Measurements from ENCODE around the gene CCNK. TPM values are rescaled to one million over a fixed set of nuclear protein-coding genes. Genes with fewer than 3 reads are reported as not detected.

The CCNK gene
- total RNA-seq, 3 donors from 2014 or later: 95.9 to 107 (median 104) TPM

DNA sequence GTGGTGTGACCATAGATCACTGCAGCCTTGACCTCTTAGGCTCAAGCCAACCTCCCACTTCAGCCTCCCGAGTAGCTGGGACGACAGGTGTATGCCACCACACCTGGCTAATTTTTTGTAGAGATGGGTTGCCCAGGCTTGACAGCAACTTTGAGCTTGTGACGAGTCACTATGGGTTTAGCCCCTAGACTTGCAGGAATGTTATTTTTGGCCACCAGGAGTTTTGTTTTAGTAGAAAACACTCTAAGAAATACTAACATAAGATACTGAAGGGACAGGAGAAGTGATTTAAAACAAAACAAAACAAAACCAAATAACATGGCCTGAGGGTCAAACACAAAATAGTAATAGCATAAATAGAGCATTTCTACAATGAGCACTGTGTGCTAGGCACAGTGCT, 27.0 kb upstream of the CCNK start:
- DNase-seq (no peak), ATAC-seq (no peak)
- Mint-ChIP-seq H3K4me3 (no peak overlapping the region), H3K4me1 (ENCODE audit: low read depth) (peaks cover 3% of the 10 kb centered on the region), H3K36me3 (ENCODE audit: insufficient read depth) (peaks cover 38% of the 10 kb centered on the region), H3K9me3 (no peaks in the 10 kb centered on the region), H3K27me3 (ENCODE audit: low read depth) (no peaks in the 10 kb centered on the region)

DNA sequence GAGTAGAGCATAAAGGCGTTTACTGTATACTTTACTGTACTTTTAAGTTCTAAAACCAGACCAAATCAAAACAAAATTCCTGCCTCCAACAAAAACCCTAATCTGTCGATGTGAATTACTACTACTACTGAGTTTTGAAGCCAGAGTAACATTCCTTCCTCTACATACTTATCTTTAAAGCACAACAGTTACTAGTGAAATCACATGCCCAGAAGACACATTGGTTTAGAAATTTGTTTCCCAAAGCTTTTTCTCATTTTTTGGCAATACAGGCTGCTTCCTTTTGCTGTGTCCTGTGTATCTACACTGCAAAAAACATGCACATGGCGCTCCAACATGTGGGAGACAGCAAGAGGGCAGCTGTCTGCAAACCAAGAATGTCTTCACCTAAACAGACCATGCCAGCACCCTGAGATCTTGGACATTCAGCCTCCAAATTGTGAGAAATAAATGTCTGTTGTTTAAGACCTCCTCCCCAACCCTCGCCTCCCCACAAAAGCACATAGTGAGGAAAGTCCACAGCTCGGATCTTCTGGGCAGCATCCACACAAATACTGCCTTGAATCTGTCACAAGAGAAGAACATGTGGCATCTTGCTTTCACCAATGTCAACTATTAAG, 21.6 kb upstream of the CCNK start:
- Mint-ChIP-seq H3K27me3 (ENCODE audit: low read depth) (no peaks in the 10 kb centered on the region), H3K9me3 (no peaks in the 10 kb centered on the region), H3K4me1 (ENCODE audit: low read depth) (peaks cover 4% of the 10 kb centered on the region), H3K36me3 (ENCODE audit: insufficient read depth) (peaks cover 46% of the 10 kb centered on the region), H3K4me3 (no peak overlapping the region)
- ATAC-seq (no peak), DNase-seq (no peak)

DNA sequence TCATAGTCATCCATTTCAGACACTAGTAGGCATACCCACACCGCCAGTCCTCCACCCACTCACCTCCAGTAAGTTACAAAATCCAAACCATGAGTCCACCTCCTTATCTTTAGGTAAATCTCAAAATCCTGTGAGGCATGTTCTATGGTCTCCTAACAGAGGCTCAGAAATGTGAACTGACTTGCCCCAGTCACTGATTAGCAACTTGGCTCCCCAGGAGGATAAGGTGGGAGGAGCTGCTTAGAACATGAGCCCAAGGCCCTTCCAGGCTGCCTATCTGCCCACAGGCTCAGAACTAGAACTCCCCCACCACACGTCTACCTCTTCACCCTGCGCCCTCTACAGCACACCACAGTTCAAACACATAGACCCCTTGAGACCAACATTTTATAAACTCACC, 20.4 kb upstream of the CCNK start:
- ATAC-seq (no peak), DNase-seq (no peak)
- no peaks in the 10 kb centered on the region for H3K27me3 Mint-ChIP-seq (ENCODE audit: low read depth)
- peaks cover 49% of the 10 kb centered on the region for H3K36me3 Mint-ChIP-seq (ENCODE audit: insufficient read depth)
- no peaks in the 10 kb centered on the region for H3K9me3 Mint-ChIP-seq
- H3K4me3 Mint-ChIP-seq: no peak overlapping the region
- peaks cover 4% of the 10 kb centered on the region for H3K4me1 Mint-ChIP-seq (ENCODE audit: low read depth)

DNA sequence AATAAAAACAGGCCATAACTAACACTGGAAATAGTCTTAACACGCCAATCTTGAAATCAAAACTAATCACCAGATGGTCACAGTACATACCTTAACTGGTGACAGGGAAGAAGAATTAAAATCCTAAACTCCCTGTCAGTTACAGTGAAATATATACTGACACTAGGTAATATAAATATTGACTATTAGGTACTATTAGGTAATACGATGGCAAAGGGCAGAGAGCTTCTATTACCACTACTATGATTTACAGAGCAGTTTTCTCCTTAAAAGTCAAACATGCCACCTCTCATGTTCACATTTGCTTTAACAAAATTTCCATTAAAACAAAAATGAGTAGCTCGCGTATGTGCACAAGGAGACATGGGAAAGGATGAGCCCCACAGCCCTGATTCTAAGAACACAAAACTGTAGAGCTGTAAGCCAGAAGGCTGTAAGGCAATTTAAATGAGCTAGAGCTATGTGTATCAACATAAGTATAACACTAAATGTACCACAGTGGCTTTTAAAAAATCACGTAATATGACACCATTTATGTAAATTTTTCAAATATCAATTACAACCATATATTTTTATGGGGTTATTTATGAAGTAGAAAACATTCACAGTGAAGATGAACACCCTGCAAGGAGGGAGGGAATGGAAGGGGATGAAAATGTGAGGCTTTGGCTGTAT, 19.7 kb upstream of the CCNK start:
- Mint-ChIP-seq H3K9me3 (no peaks in the 10 kb centered on the region), H3K36me3 (ENCODE audit: insufficient read depth) (peaks cover 48% of the 10 kb centered on the region), H3K4me3 (no peak overlapping the region), H3K27me3 (ENCODE audit: low read depth) (no peaks in the 10 kb centered on the region), H3K4me1 (ENCODE audit: low read depth) (peaks cover 4% of the 10 kb centered on the region)
- ATAC-seq (no peak), DNase-seq (no peak)

DNA sequence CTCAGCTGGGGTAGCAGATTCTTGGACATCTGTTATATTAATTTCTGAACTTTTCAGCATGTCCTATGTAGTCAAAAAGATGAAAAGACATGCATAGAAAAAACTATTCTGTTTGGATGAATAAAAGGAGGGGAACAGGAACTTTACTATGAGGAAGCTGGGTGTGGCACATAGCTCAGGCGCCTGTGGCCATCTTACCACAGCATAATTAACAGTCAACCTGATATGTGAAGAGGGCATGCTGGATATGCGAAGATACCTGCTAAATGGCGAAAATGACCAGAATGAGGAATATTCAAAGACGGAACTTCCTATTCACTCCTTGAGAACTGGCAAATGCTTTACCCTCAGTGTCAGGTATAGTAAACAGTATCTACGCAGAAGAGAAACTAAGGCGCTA, 19.0 kb upstream of the CCNK start:
- Mint-ChIP-seq H3K27me3 (ENCODE audit: low read depth) (no peaks in the 10 kb centered on the region), H3K36me3 (ENCODE audit: insufficient read depth) (peaks cover 41% of the 10 kb centered on the region), H3K4me1 (ENCODE audit: low read depth) (peaks cover 4% of the 10 kb centered on the region), H3K4me3 (no peak overlapping the region), H3K9me3 (no peaks in the 10 kb centered on the region)
- ATAC-seq (no peak), DNase-seq (no peak)

DNA sequence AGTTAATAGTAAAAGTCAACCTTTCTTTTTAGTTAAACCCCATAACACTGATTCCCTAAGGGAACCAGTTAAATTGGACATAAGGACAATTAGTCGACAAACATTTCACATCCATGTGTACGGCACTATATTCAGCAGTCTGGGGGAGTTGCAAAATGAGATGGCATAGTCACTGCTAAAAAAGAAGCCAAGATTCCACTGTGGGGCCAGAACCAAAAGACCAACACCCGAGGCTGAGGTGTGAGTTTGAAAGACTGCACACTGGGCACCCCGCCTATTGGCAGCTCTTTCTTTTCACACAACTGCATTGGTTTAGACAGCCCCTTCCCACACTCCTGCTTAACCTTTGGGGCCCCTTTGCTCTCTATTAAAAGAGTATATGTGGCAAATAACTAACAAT, 17.2 kb upstream of the CCNK start:
- DNase-seq (no peak), ATAC-seq (no peak)
- H3K4me3 Mint-ChIP-seq: no peak overlapping the region
- H3K9me3 Mint-ChIP-seq: no peaks in the 10 kb centered on the region
- H3K4me1 Mint-ChIP-seq (ENCODE audit: low read depth): peaks cover 19% of the 10 kb centered on the region
- peaks cover 37% of the 10 kb centered on the region for H3K36me3 Mint-ChIP-seq (ENCODE audit: insufficient read depth)
- H3K27me3 Mint-ChIP-seq (ENCODE audit: low read depth): no peaks in the 10 kb centered on the region

DNA sequence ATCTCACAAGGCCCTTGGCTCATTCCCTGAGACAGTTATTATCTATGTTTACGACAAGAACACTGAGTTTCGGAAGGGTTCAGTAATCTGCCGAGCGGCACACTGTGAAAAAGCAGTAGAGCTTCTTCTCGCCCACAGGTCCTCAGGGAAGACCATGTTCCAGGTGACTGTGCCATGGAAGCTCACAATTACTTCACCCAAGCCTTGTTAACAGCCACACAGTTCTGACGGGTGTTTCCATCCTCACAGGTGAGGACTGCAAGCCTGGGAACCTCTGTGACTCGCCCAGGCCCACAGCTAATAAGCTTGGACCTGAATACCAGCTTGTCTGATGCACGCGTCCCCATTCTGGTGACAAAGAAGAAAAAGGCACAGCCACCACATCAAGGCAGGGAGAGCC, 15.9 kb upstream of the CCNK start:
- no peak for DNase-seq
- Mint-ChIP-seq H3K4me3 (no peak overlapping the region), H3K9me3 (no peaks in the 10 kb centered on the region), H3K36me3 (ENCODE audit: insufficient read depth) (peaks cover 31% of the 10 kb centered on the region), H3K4me1 (ENCODE audit: low read depth) (peaks cover 27% of the 10 kb centered on the region), H3K27me3 (ENCODE audit: low read depth) (no peaks in the 10 kb centered on the region)
- no peak for ATAC-seq

DNA sequence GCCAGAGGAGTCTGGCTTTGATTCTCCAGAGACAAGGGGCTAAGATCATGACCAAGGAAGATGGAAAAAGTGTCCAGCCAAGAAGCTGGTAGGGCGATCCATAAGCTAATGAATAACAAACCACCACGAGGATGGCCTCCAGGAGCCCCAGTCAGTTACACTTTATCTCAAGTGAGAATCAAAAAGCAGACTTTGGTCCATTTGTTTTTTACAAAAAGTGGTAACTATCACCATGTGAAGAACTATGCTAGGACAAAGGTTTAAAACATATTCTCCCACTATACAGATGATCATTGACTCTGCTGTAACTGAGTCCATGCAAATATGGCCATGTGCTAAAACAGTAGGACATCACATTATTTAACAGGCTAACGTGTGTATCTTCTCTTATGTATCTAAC, 14.5 kb upstream of the CCNK start:
- DNase-seq: no peak
- Mint-ChIP-seq H3K36me3 (ENCODE audit: insufficient read depth) (peaks cover 23% of the 10 kb centered on the region), H3K4me3 (no peak overlapping the region), H3K9me3 (no peaks in the 10 kb centered on the region), H3K4me1 (ENCODE audit: low read depth) (peaks cover 34% of the 10 kb centered on the region), H3K27me3 (ENCODE audit: low read depth) (no peaks in the 10 kb centered on the region)
- ATAC-seq: no peak

DNA sequence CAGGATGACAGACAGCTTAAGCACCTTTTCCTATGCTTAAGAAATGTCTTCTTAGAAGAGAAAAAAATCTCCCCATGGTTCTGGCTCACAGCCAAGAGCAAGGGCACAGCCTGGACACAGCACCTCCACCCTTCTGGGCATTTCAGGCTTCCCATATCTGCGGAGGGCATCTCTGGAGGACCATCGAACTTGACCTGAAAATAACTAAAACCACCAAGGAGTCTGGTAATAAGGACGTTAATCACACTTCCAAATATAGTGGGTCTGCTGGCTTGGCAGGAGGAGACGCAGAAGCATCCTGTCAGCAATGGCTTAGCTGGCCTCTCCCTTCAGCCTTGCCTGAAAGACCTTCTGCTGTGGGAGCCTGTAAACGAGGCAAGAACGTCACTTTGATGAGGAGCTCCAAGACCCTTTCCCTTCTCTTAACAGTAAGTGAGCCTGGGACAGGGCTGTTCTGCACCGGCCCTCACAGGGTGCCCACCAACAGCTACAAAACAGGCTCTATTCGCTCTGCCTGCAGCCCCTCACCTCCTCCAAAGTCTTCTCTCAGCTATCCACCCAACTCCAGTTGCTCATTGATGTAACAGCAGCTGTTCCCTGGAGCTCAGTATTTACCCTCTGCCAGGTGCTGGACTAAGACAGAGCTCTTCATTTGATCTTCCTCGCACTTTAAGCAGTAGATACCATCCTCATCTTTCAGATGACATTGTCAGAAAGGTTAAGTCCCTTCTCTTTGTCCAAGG, 13.7 kb upstream of the CCNK start:
- no peak for ATAC-seq
- no peak for DNase-seq
- Mint-ChIP-seq H3K4me3 (no peak overlapping the region), H3K4me1 (ENCODE audit: low read depth) (peaks cover 32% of the 10 kb centered on the region), H3K27me3 (ENCODE audit: low read depth) (no peaks in the 10 kb centered on the region), H3K9me3 (no peaks in the 10 kb centered on the region), H3K36me3 (ENCODE audit: insufficient read depth) (peaks cover 16% of the 10 kb centered on the region)

DNA sequence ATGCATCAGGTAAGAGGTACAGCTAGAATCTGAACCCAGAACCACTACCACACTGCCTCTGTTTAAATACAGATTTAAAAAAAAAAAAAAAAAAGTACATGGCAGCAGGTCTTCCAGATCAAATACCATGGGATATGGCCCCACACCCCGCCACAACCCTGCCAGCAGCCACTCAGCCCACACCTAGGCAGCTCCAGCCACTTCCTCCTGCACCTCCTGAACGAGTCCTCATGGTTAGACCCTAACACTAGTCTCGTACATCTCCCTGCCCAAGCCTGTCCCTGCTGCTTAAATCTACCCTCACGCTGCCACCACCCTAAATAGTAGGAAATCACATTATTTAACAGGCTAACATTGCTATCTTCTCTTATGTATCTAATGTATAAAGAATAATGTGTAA, 13.1 kb upstream of the CCNK start:
- Mint-ChIP-seq H3K4me3 (no peak overlapping the region), H3K4me1 (ENCODE audit: low read depth) (peaks cover 34% of the 10 kb centered on the region), H3K36me3 (ENCODE audit: insufficient read depth) (peaks cover 15% of the 10 kb centered on the region), H3K9me3 (no peaks in the 10 kb centered on the region), H3K27me3 (ENCODE audit: low read depth) (no peaks in the 10 kb centered on the region)
- no peak for DNase-seq
- no peak for ATAC-seq

DNA sequence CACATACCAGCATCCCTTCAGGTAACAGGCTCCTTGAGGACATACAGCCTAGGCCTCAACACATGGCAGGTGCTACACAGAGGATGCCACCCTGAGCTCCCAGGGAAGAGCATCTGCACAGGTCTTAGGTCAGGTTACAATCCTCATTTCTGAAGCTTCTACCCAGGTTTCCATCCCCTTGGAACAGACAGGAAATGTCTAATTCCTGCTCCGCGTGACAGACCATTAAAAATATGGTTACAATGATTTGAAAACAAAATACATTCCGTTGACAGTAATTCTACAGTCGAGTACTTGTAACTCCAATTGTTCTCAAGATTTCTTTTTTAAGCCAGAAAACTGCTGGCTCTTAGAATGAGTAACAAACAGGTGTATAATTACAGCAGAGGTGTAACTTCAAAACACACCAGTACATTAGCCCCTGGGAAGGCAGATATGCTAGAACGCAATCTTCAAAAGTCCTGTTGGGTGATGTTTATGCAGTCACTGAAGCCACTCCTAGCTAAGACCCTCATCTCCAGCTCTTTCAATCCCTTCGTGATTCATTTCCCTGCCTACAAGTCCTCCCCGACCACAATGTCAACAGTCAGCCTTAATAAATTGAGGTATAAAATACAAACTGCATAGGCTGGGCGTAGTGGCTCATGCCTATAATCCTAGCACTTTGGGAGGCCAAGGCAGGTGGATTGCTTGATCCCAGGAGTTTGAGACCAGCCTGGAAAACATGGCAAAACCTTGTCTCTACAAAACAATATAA, 12.2 kb upstream of the CCNK start:
- Mint-ChIP-seq H3K9me3 (no peaks in the 10 kb centered on the region), H3K4me3 (no peak overlapping the region), H3K4me1 (ENCODE audit: low read depth) (peaks cover 38% of the 10 kb centered on the region), H3K27me3 (ENCODE audit: low read depth) (no peaks in the 10 kb centered on the region), H3K36me3 (ENCODE audit: insufficient read depth) (peaks cover 12% of the 10 kb centered on the region)
- DNase-seq (no peak), ATAC-seq (no peak)

DNA sequence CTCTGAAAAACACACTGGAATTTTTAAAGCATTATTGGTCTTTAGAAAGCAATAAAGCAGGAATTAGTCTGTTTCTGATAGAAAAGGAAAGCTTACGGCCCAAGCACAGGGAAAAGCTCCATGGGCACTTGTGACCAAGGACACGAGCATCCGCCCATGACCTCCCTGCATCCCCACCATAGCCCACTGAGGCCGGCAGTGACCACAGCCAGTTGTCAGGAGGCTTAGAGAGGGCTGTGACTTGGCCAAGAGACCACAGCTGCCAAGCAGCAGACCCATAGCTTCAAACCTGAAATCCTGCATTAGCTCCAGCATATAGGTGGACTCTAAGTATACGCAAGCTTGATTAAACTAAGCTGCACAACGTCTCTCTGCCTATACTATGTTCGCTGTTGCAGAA, 9.5 kb upstream of the CCNK start:
- Mint-ChIP-seq H3K9me3 (no peaks in the 10 kb centered on the region), H3K4me3 (no peak overlapping the region), H3K4me1 (ENCODE audit: low read depth) (peaks cover 38% of the 10 kb centered on the region), H3K36me3 (ENCODE audit: insufficient read depth) (peaks cover 5% of the 10 kb centered on the region), H3K27me3 (ENCODE audit: low read depth) (no peaks in the 10 kb centered on the region)
- ATAC-seq (no peak), DNase-seq (no peak)

DNA sequence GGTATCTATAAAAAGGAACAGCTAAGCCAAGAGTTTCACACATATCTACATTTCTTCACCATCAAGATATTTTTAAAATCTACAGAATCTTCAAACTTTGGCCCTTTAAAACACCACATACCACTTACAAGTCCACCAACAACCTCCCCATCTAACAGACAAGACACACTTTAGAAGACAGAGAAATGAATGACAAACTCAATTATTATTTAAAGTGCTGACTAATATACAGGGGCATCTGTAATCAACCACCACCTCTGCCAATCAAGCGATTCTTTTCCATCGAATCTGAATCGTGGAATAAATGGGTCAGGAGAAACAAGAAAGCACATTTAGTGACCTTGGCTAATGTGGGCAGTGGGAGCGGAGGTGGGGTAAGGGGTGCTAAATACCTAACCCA, 8.3 kb upstream of the CCNK start:
- no peaks in the 10 kb centered on the region for H3K27me3 Mint-ChIP-seq (ENCODE audit: low read depth)
- DNase-seq (no peak), ATAC-seq (no peak)
- peaks cover 3% of the 10 kb centered on the region for H3K36me3 Mint-ChIP-seq (ENCODE audit: insufficient read depth)
- H3K9me3 Mint-ChIP-seq: no peaks in the 10 kb centered on the region
- H3K4me1 Mint-ChIP-seq (ENCODE audit: low read depth): peaks cover 36% of the 10 kb centered on the region
- no peak overlapping the region for H3K4me3 Mint-ChIP-seq

DNA sequence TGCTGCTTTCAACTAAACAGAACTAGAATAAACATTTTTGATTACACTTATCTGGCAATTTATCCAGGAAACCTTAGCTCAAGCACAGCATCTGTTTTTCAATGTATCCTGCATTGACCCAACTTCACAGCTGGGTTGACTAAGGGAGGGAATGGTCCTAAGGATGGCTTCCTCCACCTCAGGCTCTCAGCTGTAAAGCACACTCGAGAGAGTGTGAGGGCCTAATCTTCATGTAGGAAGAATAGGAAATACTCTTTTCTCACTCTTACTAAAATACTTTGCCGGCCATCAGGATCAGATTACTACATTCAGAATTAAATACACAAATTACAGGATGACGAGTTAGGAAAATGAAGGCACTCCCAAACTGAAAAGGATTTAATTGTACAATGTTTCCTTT, 7.8 kb upstream of the CCNK start:
- Mint-ChIP-seq H3K4me3 (no peak overlapping the region), H3K36me3 (ENCODE audit: insufficient read depth) (peaks cover 3% of the 10 kb centered on the region), H3K27me3 (ENCODE audit: low read depth) (no peaks in the 10 kb centered on the region), H3K4me1 (ENCODE audit: low read depth) (peaks cover 36% of the 10 kb centered on the region), H3K9me3 (no peaks in the 10 kb centered on the region)
- DNase-seq (no peak), ATAC-seq (no peak)
